Hematopoietic multipotent progenitor cell treated with erythropoietin and hydrocortisone succinate and interleukin-3 and kit ligand, for 6 days (in vitro differentiated cells): Measurements from ENCODE around the gene PDGFRB.
"Not testable (repeated sequence)": the region's sequence is repeated elsewhere in the genome, so short reads cannot be mapped to it uniquely, and the experiment has no call there.

Experiments used
- DNase-seq: peaks from one replicate; pipeline ENCODE4 v3.0.0-alpha.2; 2015

The PDGFRB gene

DNA sequence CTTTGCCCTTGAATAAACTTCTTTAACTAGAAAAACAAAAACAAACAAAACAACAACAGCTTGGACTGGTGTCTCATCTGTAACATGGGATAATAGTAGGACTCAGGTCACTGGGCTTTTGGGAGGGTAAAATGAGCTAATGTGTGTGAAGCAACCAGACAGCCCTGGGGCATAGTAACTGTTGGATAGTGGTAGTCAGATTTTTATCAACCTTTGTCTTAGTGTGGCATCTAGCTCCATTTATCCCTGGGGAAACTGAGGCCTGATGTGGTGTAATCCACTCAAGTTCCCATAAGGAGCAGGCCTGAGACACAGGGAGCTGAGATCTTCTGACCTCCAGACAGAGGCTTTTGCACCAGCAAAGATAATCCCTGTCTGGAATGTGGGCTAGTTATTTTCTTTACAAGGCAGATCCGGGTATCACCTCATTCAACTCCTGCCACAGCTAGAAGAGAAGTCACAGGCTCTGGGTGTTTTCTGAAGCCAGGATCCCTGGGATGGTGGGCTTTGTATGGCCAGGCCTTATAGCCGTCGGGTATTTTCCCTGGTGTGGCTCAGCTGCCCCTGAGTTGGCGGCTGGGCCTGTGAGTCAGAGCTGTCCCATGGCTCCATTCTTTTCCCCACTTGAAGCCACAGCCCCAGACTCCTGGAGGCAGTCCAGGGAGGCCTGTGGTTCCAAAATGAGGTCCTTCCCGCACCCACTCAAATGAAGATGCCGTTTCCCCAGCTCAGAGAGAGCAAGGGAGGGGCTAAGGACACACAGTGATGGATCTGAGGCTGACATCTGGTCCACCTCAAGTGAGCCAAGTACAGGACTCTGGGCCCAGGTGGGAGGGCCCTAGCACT lies 43.2 kb downstream of the PDGFRB start:
- no peak for DNase-seq

DNA sequence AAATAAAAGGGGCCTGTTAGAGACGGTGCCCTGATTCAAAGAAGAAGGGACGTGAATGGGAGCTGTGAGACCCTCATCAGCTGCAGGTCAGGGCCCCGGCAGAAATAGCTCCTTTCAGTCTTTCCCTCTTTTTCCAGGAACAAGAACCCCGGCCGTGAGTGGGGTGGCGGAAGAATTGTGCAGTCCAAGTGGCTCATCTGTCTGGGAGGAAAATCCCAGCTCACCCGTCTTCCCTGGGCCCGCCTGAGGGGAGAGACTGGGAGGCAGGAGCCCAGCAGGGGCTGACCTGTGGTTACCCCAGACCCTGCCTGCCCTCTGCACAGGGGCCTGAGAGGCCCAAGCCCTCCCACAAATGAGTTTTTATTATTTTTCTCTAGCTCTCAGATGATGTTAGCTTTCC lies 44.5 kb downstream of the PDGFRB start:
- DNase-seq: no peak

DNA sequence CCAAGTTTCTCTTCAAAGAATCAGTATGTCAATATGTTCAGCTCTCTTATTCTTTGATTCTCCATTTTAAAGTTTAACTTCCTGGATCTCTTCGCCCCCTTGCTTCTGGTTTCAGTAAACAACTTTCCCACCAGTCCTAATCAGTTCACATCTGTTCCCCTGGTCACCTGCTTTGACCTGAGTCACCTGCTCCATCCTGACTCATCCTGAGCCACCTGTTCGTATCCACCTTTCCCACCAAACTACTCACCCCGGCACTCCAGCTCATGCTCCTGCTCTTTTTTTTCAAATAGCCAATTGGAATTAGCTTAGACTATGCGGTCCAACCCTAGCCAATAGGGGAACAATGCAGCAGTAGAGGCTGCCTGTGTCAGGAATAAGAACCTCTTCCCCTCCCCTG lies 45.7 kb downstream of the PDGFRB start:
- DNase-seq: no peak

DNA sequence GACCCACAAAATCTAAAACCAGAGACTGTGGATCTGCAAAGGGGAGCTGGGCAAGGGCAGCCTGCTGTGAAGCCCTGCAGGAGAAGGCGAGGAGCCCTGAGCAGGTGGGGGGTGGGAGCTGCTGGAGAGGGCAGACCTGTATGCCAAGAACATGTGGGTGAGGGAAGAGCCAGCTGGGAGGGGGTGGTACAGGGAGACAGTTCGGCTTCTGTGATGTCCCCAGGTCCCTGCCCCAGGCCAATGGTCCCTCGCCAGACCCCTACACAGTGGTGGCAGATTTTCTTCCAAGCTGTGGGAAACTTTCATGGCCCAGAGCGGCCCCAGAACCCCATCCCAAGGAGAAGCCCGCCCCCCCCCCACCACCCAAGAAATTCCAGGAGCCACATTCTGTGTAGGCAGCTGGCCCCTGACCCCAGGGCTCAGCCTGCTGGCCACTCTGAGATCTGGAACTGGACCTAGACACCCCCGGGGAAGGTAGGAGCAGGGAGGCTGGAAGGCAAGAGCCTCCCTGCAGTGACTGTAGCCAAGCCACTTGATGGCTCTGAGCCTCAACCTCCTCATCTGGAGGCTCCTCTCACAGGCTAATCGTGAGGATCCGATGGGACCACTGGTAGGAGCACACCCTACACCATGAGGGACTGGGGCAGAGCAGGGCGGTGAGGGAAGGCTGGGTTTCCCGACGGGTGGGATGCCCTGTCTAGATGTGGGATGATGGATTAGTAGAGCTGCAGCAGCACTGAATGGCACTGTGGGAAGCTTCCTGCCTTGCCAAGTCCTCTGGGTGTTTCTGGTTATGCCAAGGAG lies 46.7 kb downstream of the PDGFRB start:
- no peak for DNase-seq

DNA sequence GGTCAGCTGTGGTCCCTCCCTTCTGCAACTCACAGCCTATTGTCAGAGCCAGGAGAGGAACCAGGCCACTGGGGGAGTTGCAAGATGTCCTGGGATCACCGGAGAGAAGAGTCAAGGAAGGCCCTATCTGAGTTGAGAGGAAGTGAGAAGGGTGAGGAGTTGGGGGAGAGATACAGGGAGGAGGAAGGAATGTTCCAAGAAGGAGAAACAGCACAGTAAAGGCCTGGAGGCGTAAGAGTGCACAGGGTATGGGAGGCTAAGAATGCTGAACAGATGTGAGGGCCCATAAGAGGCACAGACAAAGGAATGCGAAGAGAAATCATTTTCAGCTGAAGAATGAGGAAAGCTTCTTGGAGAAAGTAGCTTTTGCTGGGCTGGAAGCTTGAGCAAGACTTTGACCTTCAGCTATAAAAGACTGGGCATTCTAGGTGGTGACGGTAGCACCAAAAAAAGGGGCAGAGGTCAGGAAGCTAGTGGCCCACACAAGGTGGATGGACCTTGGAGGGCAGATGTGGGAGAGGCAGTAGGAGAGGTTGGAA lies 47.7 kb downstream of the PDGFRB start:
- no peak for DNase-seq

DNA sequence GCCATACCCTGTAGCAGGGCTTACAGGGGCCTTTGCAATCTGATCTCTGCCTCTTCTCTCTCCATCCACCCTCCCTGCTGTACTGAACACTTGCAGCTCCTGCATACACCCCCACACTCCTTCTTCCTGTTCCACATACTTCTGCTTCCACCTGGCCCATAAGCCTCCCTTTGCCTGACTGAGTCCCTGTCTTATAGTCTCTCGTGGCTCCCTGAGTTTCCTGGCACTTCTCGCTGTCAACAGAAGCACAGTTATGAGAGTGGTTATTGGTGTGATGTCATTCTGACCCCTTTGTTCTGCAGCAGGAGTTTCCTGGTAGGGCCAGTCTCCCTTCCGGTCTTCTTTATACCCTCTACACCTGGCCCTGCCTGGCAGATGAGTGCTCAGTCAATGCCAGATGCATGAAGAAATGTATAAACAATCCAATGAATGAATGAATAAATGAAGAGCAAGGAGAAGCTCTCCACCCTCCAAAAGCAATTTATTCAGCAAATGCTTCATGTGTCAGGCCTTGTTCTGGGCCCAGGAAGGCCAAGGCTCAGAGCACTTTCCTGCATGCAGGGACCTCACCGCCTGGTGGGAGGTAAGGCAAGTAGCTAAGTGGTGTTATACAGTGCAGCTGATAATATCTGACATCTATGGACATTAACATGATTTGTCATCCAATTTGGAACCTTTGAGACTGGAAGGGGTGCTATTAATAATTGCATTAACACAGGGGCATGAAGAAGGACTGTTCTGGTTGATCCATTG lies 48.8 kb downstream of the PDGFRB start:
- DNase-seq: no peak

DNA sequence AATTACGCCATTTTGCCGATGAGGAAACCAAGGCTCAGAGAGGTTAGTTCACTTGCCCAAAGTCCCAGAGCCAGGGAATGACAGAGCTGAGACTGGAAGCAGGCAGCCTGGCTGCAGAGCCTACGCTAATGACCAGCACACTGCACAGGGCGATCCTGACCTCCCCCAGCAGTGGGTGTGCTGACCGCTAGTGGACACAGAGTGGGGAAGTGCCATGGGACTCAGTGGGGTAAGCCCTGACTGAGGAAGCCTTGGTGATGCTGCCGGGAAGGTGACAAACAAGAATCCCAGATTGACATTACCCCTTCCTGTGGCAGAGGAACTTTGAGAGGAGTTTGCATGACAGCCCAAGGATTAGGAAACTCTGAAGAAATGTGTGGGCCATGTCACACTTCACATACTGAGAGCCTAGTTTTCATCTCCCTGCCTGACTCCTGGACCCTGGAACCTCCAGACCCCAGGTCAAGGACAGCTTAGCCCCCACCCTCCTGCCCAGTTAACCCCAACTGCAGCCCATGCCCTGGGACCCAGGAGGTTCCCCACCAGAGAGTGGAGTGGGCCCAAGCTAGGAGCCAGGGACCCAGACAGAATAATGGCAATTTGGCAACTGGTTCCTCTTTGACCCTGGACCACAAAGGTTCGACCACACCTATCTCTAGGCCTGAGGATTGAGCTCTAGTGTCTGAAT lies 49.6 kb downstream of the PDGFRB start:
- no peak for DNase-seq

DNA sequence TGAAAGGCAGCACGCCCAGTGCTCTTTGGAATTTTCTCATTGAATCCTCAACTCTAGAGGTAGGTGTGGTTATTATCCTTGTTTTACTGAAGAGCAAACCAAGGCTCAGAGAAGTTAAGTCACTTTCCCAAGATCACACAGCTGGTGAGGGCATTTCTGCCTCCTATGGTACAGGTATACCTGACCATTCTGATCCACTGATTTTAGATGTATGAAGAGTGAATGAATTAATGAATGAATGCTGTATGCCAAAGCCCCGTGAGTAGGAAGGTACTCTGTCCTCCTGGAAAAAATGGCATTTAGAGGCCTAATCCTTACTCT lies 51.1 kb downstream of the PDGFRB start:
- DNase-seq: no peak

DNA sequence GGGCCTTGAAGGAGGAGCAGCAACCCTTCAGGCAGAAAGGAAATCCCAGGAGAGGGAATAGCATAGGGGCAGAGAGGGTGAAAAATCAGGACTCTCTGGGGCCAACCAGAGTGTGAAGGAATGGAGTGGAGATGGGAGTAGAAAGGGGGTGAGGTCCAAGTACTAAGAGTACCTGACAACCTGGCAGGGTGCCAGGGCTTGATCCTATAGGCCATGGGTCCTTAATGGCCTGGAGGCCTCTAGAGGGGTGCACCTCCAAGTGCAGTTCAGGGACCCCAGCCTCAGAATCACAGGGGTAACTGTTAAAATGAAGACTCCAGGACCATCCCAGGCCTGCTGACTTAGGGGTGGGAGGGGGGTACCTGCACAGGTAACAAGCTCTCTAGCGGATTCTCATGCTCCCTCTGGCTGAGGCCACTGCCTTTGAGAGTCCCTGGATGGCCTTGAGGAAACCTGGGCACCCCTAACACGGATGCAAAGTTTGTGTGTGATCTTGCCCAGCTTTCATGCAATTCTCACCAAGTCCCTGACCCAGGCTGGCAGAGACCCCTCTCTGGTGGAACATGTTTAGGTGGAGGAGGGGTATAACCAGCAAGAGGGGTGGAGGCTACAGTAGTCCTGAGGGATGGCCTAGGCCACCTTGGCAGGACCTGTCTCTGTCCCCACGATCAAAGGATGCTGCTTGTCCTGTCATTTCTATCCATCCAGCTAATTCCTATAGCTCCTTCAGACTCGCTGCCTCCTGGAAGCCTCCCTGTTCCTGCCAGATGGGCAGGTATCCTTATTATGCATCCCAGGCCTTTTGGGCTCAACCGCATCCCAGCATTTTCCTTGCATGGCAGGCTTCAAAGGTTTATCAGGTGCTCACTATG lies 51.7 kb downstream of the PDGFRB start:
- DNase-seq: no peak

DNA sequence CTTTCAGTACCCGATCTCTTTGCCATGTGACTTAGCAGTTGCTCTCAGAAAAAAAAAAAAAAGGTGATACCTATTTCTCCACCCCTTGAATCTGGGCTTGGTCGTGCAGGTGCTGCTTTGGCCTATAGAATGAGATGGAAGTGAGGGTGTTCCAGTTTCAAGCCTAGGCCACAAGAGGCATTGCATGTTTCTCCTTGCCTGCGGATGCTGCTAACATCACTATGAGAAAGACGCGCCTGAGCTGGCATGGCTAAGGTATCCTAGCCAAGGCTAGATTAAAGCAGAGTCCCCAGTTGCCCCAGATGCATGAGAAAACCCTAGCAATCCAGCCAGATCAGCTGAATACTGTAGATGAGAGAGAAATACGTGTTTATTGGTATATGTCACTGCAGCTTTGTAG lies 54.6 kb downstream of the PDGFRB start:
- DNase-seq: no peak

DNA sequence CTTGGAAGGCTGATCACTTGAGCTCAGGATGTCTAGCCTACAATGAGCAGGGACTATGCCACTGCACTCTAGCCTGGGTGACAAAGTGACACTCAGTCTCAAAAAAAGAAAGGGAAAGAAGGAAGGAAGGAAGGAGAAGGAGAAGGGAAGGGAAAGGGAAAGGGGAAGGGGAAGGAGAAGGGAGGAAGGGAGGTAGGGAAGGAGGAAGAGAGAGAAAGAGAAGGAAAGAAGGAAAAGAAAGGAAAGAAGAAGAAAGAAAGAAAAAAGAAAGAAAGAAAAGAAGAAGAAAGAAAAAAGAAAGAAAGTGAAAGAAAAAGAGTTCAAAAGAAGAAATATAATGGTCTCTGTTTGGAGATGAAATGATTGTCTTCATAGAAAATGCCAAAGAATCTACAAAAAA lies 58.5 kb downstream of the PDGFRB start:
- DNase-seq: no peak

DNA sequence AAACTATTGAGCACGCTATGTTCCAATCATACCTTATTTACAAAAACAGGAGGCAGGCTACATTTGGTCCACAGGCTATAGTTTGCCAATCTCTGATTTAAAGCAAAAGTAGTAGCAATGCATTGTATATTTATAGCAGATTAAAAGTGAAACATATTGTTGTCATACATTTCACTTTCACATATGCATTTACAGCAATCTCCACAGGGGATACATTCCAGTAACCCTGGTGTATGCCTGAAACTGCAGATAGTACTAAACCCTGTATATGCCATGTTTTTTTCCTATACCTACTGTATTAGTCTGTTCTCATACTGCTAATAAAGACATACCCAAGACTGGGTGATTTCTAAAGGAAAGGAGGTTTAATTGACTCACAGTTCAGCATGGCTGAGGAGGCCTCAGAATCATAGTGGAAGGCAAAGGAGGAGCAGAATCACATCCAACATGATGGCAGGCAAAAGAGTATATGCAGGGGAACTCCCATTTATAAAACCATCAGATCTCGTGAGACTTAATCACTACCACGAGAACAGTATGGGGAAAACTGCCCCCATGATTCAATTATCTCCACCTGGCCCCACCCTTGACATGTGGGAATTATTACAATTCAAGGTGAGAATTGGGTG lies 63.4 kb downstream of the PDGFRB start:
- DNase-seq: no peak

DNA sequence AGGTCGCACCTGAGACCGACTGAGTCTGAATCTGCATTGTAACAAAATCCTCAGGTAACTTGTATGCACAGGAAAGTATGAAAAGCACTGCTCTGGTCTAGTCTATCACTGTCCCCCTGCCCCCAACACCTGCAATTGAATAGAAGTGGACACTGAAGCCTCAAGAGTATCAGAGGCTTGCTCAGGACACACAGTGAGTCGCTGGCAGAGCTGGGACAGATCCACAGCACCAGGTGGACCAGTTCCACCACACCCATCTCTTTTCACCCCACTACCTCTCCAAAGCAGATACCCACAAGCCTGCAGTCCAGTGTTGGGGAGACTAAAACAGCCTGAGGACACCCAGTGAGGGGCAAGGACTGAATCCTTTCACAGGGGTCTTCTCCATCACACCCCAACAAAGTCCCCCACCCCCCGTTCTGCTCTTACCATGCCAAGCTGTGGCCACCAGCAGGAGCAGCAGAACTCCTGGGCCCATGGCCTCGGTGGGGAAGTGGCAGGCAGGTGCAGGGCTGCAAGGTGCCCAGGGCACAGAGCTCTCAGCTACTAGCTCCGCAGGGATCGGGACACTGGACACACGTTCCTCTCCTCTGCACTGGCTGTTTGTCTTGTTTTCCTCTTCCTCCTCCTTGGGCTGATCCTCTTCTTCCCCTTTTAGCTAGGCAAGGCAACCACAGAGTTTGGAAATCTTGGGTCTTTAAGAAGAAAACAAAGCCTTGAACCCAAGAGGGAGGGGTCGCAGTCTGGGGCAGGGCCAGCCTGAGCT lies 69.5 kb downstream of the PDGFRB start, which contains the start of gene CSF1R:
Gene CSF1R (minus strand): TSS at position 605 of the 766 bp plus-strand sequence. CDS start 127 bp downstream, at position 478.
- peak; percentile 33 for DNase-seq

DNA sequence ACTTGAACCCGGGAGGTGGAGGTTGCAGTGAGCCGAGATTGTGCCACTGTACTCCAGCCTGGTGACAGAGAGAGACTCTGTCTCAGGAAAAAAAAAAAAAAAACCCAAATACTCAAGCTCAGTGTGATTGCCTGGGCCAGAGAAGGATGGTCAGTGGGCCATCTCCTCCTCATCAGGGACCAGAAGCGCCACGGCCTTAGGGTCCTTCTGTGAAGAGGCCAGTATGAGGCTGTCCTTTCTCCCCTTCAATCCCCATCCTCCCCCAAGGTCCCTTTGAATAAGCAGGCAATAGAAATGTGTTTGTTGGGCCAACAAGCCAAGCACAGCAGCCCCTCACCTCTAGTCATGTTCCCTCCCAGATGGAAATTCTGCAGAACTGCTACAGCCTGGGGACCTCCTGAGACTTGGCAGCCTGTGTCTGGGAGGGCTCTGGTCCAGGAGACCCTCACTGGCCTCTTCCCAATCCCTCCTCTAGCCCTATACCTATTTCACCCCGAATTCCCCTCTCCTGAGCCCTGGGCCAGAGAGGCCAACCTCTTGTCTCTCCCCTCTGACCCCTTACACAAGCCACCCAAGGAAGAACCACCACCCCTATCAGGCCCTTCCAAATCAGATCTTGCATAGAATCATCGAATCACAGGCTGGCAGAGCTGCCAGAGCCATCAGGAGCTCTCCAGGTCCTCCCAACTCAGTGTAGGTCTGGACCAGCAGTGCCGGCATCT lies 70.3 kb downstream of the PDGFRB start:
- no peak for DNase-seq

DNA sequence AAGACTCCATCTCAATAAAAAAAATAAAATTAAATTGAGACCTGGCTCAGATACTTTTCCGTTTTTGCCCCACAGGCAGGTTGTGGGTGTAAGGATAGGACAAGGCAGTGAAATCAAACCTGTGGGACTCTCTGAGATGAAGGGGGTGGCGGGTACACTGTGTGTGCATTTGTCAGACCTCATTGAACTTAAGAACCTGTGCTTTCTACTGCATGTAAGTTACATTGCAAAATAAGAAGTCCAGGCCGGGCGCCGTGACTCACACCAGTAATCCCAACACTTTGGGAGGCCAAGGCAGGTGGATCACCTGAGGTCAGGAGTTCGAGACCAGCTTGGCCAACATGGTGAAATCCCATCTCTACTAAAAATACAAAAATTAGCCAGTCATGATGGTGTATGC lies 70.9 kb downstream of the PDGFRB start:
- DNase-seq: not testable (repeated sequence)

DNA sequence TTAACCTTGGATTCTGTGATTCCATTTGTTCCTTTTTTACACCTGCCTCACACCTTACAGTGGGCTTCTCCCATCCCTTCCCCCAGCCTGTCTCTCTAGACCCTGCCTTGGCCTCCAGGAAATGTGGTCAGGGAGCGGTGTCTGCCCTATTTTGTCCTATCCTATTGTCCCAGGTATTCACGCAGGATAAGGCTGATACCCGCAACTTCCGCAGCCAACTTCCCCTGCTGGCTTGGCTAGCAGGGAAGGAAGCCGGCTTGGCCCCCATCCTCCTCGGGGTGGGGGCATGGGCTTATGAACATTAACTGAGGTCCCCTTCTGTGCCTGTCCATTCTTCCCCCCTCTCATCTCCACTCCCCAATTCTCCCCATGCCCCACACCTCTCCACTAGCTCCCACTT lies 72.8 kb downstream of the PDGFRB start:
- no peak for DNase-seq

DNA sequence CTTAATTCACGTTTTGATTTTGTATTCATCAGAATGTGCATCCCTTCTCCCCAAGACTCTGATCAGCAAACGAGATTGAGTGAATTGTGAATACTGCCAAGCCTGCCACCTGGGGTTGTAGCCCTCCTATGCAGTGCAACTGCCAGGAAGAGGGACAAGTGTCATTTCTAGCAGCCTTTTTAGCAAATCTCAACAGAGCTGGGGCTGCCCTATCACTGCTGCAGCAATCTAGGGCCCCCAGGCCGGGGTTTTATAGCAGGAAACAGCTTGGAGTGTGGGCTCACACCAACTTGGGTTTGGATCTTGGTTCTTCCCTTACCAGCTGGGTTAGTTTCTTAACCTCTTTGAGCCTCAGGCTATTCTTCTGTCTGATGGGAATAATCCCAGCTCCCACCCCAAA lies 73.3 kb downstream of the PDGFRB start:
- peak; percentile 26 for DNase-seq

DNA sequence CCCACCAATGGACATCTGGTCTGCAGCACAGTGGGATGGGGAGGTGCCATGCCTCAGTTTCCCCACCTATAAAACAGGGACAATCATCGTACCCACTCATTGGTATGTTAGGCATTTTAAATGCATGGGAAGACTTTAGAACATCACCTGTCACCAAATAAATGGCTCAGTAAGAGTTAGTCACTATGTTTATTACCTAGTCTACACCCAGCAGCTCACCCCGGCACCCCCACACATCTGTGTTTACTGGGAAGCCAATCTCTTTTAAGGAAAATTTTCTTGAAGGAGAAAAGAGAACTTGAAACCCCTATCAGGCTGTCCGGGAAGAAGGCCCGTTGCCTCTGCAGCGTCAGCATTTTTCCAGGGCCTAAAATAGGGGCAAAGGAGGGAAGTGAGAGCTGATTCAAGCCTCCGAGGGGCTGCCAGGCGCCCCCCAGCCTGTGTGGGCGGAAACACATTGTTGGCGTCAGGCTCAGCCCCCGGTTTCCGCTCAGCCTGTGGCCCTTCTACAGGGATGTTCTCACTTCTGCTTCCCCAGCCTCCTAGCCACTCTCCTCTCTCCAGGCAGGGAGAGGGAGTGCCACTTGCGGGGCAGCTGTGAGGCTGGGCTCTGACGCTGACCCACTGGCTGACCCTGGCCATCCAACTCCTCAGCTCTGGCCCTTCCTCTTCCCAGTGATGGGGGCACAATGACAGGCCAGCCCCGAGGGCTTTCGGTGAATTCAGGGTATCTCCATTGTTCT lies 73.9 kb downstream of the PDGFRB start:
- DNase-seq: peak; percentile 47
